Activated CD4-positive, alpha-beta T cell treated with anti-CD3 and anti-CD28 coated beads for 48 hours (primary cell): ENCODE data around the gene ING5.

ENCODE experiments used
- DNase-seq: peaks from one replicate; pipeline ENCODE4 v3.0.0-alpha.2; 2020

Gene ING5

DNA sequence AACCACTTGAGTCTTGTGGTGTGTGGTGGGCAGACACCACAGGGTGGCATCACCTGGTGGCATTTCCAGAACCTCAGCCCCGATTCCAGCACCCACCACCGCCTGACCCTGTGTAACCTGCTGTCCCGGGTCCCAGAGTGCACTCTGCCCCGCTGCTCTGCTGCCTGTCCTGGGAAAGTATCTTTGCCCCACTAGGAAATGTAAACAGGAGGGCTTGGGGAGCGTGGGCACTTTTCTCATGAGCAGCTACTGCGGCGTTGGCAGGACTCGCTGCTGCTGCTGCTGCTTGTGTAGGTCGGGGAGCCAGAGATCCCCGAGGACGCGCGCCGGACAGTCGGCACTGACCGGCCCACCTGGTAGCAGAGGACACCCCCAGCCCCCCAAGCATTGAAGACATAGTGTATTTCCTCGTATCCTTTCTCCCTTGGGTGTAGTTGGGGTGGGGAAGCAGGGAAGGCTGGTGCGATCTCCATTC lies 28.6 kb upstream of the ING5 start:
- no peak for DNase-seq

DNA sequence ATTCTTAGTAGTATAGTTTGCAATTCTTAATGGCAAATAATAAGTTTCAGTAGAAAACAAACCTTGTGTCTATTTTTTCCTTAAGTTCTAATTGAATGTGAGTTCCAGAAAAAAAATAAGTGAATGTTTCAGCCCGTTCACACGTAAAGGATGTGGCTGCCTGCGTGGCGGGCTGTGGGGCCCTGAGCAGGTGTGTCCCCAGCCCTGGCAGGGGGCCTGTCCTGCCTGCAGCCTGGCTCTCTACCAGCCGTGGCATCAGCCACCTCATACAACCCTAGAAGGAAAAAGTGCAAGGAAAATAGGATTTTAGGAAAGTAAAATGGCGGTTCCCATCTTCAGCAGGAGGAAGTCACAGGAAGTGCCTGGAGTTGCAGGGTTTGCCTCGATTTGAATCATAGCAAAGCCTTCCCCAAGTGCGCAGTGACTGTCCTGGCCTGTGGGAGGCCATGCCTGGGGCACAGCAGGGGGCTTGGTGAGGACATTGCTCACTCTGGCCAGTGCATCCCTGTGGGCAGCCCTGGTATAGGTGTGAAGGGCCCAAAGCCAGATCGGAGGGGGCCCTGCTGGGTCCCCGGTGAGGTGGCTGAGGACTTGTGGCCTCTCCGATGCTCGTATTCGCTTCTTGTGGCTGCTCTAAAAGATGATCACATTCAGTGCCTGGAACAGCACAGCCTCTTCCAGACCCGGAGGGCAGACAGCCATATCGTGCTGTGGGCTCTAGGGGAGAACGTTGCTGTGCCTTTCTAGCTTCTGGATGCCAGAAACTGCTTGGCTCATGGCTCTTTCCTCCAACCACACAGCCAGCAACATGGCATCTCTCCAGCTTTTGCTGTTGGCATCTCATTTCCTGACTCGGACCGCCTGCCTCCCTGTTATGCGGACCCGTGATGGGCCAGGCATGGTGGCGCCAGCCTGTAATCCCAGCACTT lies 27.8 kb upstream of the ING5 start:
- DNase-seq: no peak

- no peak for DNase-seq
Observed at GRCh38 chr2:241675885-241676284, 26.0 kb upstream of the ING5 start.

DNA sequence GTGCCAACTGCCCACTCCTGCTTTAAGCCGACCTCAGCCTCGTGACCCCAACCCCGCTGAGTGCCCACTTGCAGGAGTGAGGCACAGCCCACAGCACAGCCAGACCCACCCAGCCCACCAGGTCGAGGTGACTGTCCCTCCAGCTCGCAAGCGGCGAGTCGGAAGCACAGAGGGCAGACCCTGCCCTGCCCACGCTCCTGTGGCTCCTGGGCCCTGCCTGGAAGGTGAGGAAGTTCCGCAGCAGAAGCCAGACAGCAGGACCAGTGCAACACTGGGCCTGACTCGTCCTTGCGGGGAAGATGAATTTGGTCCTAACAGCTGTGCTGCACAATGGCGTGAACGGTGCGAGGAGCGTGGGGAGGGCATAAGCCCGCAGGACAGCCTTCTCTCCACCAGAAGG lies 25.2 kb upstream of the ING5 start:
- no peak for DNase-seq

DNA sequence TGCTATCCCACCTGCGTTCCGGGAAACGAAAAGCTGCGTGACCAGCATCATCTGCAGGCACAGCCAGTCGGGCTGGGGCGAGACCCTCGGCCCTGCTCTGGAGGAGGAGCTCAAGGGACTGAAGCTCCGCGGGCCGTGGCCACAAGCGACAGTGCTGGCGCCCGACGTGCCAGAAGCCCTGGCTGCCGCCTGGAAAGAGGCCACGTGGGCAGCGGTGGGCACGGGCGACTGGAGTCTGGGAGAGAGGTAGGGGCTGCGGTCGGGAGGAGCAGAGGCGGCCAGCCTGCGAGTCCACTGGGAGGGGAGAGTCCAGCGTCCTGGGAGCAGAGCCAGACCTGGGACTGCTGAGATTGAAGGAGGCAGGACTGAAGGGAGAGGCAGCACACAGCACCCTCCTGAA lies 24.4 kb upstream of the ING5 start:
- DNase-seq: no peak

DNA sequence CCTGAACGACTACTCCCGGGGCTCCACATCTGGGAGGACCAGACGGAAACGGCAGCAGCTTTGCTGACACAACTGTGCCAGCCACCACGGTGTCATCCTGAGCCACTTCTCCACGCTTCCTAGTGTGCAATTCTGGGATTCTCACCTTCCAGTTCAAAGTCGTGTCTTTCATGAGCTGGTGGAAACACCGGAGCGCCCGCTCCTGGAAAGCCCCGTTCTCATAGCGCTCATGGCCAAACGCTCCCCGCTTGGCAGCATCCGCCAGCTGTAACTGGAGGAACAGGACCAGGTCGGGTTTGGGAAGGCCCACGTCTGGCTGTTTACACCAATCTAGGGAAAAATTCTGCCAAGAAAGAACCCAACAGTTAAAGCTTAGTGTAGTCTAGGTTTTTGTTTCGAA lies 23.5 kb upstream of the ING5 start:
- no peak for DNase-seq

DNA sequence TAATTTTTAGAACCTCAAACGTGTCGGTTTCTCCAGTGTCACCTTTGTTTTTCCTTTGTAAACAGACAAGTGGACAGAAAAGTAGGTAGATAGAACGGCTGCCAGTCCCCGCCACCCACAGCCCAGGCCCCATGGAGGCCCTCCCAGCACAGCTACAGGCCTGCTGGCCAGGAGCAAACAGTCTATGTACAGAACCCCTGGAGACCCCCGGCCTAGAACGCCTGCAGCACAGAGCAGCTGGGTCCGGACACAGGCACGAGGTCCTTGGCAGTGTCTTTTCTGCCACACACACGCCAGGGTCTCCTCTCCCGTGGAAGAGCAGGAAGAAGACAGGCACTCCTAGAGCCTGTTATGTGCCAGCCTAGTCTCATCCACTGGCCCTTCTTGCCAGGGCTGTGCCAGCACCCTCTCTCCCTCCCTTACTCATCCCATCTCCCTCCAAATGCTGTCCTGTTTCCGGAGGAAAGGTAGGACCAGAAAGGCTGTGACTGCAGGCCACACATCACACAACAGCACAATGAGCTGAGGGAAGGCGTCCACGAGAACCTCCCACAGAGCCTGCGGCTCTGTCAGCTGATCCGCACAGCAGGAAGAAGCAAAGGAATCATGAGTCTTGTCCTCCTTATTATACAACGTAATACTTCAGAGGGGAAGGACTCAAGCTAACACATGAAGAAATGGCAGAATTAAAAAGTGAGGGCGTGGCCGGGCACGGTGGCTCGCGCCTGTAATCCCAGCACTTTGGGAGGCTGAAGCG lies 22.9 kb upstream of the ING5 start:
- no peak for DNase-seq

DNA sequence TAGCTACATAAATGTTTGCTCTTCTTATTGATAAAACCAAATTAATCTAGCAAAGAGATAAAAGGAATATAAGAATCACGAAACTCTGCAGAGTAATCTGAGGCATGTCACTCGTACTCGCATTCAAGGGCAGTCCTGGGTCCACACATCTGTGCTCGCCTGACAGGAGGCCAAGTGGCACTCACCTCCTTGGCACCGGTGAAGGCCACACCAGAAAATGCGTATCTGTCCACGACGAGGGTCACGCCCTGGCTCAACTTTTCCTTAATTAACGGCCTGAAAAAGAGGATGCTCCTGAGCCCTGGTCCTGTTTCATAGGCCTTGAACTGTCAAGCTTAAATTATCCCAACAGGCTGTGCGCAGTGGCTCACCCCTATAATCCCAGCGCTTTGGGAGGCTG lies 21.8 kb upstream of the ING5 start:
- DNase-seq: no peak

DNA sequence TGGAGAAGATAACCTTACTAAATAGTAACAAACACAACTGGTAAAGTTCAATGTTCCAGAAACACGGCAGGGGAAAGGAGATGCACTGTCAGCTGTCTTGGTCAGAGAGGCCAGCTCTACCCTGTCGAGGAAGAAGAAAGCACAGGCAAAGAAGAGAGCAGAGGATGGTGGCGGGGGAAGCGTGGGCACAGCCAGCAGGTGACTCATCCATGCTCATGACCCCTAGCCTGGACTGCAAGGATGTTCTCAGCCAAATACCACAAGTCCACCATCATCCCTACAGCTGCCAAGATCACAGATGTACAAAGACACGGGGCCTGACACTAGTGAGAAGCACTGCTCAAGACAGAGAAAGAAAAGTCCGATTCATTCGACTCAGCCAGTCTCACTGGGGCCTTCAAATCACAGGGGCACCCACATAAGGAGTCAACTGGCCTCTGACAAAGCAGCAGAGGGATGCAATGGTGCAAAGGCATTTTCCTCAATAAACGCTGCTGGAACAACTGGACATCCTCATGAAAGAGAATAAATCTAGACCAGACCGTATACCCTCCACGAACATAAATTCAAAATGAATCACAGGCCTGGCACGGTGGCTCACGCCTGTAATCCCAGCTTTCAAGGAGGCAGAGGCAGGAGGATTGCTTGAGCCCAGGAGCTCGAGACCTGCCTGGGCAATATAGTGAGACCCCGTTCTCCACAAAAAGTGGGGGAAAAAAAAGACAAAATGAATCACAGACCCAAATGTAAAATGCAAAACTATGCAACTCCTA lies 20.8 kb upstream of the ING5 start:
- no peak for DNase-seq

- DNase-seq: no peak
Observed at GRCh38 chr2:241686324-241686649, 15.6 kb upstream of the ING5 start.

DNA sequence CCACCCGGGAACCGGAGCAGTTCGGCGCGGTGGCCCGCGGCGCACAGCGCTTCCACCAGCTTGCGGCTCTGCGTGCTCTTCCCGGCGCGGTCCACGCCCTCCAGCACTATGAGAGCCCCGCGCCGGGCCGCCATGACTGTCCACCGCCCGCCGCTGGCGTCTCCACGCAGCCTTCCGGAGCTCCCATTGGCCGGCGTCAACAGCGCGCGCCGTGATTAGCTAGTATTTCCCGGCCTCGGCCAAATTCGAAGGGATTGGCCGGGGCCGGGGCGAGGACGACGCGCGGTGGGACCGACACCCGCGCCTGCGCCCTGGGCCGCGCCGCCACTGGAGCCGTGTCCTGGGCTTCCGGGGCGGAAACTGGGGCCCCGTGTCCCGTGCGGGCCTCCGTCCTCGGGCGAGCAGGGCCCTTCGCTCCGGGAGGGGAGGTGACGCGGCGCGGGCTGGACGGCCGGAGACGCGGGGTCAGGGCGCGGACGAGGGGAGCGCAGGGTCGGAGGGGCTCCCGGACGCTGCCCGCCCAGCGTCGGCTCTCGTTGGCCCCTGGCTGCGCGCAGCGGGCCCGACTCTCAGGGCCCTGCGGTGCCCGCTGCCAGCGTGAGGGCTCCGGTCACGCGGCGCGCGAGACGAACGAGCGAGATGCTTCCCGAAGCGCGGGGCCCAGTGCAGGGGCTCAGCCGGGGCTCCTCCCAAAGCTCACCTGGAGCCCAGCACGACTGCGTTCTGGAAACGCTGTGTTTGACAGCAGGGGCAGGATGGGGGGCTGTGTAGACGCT lies 15.0 kb upstream of the ING5 start, which contains the start of gene DTYMK:
DTYMK (minus strand) TSS at position 166 of the 776 bp plus-strand sequence; CDS start at position 134, 32 bp downstream.
- peak; percentile 96 for DNase-seq

- no peak for DNase-seq
Observed at GRCh38 chr2:241689306-241689705, 12.5 kb upstream of the ING5 start.

DNA sequence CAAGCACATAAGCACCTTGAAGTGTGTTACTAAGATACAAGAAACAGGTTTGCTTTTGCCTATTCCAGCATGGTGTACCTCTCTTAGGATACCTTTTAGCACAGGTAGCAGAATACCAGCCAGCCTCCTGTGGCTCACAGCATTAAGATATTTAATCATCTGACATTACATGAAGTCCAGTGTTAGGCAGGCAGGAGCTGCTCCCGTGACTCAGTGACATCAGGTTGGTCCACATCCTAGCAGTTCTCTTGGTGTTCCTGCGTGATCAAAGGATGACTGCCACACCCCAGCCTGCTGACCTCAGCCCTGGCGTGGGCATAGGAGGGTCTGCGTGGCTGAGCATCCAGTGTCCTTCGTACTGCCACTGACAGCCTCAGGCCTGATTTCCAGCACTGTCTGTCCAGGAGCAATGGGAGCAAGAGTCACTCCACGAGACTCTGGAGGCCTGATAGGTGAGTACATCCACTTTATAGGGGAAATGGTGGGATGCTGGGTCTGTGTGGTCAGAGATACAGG lies 11.6 kb upstream of the ING5 start:
- no peak for DNase-seq

DNA sequence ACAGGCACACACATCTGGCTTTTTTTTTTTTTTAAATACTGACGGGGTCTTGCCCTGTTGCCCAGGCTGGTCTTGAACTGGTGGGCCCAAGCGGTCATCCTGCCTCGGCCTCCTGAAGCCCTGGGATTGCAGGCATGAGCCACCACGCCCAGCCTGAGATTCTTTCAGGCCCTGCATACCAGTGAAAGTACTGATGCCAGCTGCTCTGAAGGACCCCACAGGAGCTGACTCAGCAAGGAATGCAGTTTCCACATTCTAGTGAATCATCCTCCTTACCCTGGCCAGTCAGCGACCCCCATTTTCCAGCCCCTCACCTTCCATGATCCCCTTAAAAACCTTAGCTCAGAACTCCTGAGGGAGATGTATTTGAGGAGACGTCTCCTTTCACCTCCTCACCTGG lies 9.4 kb upstream of the ING5 start:
- no peak for DNase-seq

DNA sequence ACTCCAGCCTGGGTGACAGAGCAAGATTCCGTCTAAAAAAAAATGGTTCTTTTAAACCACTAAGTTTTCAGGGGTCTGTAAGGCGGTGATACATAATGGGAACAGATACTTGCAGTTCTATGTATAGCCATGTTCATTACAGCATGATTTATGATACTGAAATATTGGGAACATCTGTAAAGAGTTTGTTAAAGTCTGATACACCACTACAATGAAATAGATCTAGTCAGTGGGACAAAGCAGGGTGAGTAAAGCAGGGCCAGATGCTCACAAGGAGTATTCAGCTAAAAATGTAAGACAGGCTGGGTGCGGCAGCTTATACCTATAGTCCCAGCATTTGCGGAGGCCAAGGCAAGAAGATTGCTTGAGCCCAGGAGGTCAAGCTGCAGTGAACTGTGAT lies 6.2 kb upstream of the ING5 start:
- no peak for DNase-seq

DNA sequence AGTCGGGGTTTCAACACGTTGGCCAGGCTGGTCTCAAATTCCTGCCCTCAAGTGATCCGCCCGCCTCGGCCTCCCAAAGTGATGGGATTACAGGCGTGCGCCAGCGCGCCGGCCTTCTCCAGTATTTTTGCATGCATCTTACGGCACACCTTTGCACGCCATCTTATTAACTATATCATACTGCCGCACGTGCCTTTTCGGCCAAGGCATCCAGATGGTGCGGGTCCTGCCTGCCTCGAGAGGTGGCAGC lies 765 bp upstream of the ING5 start:
- DNase-seq: no peak

DNA sequence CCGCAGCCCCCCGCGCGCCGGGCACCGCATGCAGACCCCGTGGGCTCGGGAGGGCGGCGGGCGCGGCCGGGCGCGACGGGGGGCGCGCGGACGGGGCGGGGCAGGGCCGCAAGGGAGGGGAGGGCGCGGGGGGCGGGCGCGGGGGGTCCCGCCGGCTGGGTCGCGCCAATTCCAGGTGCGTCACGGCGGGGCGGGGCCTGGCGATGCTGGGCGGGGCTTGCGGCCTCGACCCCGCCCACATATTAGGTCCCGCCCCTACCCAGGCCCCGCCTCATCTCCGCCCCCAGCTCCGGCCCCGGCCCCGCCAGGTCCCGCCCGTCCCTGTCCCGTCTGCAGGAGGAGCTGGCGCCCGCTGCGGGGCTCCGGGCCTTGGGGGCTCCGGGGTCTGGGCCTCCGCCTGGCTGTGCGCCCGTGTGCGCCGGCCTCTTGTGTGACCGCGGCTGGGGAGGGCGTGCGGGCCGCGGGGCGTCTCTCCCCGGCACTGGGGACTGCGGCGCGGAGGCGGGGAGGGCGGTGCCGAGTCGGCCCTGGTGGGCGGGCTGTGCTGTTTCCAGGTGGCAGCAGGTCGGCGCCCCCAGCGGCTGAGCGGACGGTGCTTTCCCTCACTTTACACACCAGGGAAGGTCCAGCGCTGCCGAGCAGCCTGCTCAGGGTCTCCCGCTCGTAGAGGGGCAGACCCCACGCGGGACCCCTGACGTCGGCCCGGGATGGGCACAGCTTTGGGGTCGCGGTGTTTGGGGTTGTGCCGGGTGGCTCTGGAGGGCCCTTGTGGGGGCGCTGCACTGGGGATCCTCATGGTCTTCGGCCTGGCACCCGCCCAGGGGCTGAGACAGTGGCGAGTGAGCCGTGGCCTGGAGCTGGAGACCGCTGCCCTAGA lies 554 bp downstream of the ING5 start:
- DNase-seq: peak; percentile 92

GRCh38 chr2:241703032-241703604 lies 1.3 kb downstream of the ING5 start:
- no peak for DNase-seq

DNA sequence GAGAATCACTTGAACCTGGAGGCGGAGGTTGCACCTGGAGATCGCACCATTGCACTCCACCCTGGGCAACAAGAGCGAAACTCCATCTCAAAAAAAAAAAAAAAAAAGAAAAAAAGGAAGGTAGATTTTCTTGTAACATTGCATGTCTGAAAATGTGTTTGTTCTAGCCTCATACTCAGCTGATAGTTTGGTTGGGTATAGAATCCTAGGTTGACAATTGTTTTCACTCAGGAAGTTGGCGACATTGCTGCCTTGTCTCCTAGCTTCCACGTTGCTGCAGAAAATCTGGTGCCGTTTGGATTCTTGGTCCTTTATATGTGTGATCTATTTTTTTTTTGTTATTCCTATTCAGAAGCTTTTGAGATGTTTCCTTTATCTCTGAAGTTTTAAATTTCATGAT lies 4.7 kb downstream of the ING5 start:
- no peak for DNase-seq

GRCh38 chr2:241708879-241709278 lies 7.0 kb downstream of the ING5 start:
- DNase-seq: no peak

DNA sequence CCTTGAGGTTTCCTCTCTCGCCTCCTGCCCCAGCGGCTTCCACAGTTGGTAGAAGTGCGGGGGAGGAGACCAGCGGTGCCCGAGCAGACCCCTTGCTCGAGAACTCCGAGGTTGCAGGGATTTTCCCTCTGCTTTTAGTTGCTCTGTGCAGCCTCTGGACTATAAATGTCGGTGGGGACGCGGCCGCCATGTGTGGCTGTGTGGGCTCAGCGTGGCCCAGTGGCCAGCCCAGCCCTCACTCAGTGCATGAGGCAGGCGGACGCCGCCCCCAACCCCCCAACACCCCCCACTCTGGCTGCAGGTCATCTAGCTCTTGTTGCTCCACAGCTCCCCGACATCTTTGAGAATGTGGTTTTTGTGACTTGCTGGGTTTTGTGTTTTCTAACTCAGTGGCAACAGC lies 17.3 kb downstream of the ING5 start:
- no peak for DNase-seq
